Measurements from ENCODE around the gene TLCD3A. TPM values are rescaled to one million over a fixed set of nuclear protein-coding genes. Genes with fewer than 3 reads are reported as not detected.

The TLCD3A gene
- total and polyA plus RNA-seq, 2 of the 4 experiments (the other 2 are of a cell fraction) = 15.2 to 35.0 TPM

- no peak overlapping the region for H2AK9ac ChIP-seq (replicated peaks; ENCODE audit: low read depth, low read length, poor library complexity)
- TF ChIP-seq SMC3 (IDR thresholded peaks at IDR 0.05; ENCODE audit: low read depth, low read length) = no peak
- no peak for TF ChIP-seq FOS (IDR thresholded peaks at IDR 0.05; ENCODE audit: low read depth, low read length)
- TF ChIP-seq RFX5 (IDR thresholded peaks at IDR 0.05; ENCODE audit: low read depth, low read length) = no peak
- no peak for TF ChIP-seq RAD21 (IDR thresholded peaks at IDR 0.05; ENCODE audit: low read length)
- TF ChIP-seq CHD1 (IDR thresholded peaks at IDR 0.05; ENCODE audit: low read depth, low read length) = no peak
- no peak for TF ChIP-seq MAFK (IDR thresholded peaks at IDR 0.05; ENCODE audit: low read depth, low read length)
- TF ChIP-seq, protein P1, sequence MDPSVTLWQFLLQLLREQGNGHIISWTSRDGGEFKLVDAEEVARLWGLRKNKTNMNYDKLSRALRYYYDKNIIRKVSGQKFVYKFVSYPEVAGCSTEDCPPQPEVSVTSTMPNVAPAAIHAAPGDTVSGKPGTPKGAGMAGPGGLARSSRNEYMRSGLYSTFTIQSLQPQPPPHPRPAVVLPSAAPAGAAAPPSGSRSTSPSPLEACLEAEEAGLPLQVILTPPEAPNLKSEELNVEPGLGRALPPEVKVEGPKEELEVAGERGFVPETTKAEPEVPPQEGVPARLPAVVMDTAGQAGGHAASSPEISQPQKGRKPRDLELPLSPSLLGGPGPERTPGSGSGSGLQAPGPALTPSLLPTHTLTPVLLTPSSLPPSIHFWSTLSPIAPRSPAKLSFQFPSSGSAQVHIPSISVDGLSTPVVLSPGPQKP (IDR thresholded peaks at IDR 0.05; ENCODE audit: borderline replicate concordance, low read depth, low read length) = no peak
- TF ChIP-seq RCOR1 (IDR thresholded peaks at IDR 0.05; ENCODE audit: insufficient replicate concordance, low read length) = no peak
- no peak for TF ChIP-seq BHLHE40 (IDR thresholded peaks at IDR 0.05; ENCODE audit: low read depth, low read length)
- no peak for TF ChIP-seq POLR2A (IDR thresholded peaks at IDR 0.05; ENCODE audit: low read depth, low read length)
- no peak for TF ChIP-seq NFE2L2 (IDR thresholded peaks at IDR 0.05; ENCODE audit: low read depth, low read length)
- no peak for TF ChIP-seq MXI1 (IDR thresholded peaks at IDR 0.05; ENCODE audit: borderline replicate concordance, low read depth, low read length)
- TF ChIP-seq, protein P2, sequence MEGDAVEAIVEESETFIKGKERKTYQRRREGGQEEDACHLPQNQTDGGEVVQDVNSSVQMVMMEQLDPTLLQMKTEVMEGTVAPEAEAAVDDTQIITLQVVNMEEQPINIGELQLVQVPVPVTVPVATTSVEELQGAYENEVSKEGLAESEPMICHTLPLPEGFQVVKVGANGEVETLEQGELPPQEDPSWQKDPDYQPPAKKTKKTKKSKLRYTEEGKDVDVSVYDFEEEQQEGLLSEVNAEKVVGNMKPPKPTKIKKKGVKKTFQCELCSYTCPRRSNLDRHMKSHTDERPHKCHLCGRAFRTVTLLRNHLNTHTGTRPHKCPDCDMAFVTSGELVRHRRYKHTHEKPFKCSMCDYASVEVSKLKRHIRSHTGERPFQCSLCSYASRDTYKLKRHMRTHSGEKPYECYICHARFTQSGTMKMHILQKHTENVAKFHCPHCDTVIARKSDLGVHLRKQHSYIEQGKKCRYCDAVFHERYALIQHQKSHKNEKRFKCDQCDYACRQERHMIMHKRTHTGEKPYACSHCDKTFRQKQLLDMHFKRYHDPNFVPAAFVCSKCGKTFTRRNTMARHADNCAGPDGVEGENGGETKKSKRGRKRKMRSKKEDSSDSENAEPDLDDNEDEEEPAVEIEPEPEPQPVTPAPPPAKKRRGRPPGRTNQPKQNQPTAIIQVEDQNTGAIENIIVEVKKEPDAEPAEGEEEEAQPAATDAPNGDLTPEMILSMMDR (conservative IDR thresholded peaks at IDR 0.05; ENCODE audit: low read depth, low read length) = no peak
- TF ChIP-seq, protein P3, sequence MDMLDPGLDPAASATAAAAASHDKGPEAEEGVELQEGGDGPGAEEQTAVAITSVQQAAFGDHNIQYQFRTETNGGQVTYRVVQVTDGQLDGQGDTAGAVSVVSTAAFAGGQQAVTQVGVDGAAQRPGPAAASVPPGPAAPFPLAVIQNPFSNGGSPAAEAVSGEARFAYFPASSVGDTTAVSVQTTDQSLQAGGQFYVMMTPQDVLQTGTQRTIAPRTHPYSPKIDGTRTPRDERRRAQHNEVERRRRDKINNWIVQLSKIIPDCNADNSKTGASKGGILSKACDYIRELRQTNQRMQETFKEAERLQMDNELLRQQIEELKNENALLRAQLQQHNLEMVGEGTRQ (IDR thresholded peaks at IDR 0.05; ENCODE audit: low read depth, low read length) = no peak
- TF ChIP-seq MAZ (IDR thresholded peaks at IDR 0.05; ENCODE audit: borderline replicate concordance, low read depth, low read length) = no peak
- TF ChIP-seq CEBPB (IDR thresholded peaks at IDR 0.05; ENCODE audit: low read depth, low read length) = no peak
- intact Hi-C loops (cut with micrococcal nuclease) (no loop called here), dilution Hi-C loops (cut with HindIII; ENCODE audit: low sequenced_read_pairs, unreplicated experiment) (no loop called here), in situ Hi-C loops (cut with MboI; ENCODE audit: low sequenced_read_pairs) (no loop called here)
- no peak overlapping the region for H3K23ac ChIP-seq (ENCODE audit: low read depth, low read length)
- WGBS, 2 experiments (ENCODE audit: extremely low coverage in 2 of 2, insufficient read length in 1 of 2) = 100% methylated on average over 1 of the region's 5 CpGs; no CpG with 5 or more reads in 1 of the 2 experiments
- H3K27me3 ChIP-seq (ENCODE audit: control insufficient read depth, insufficient read depth, low read length) = no peaks in the 10 kb centered on the region
- H2AFZ ChIP-seq (replicated peaks; ENCODE audit: low read length, poor library complexity) = no peak overlapping the region
- no peaks in the 10 kb centered on the region for H3K9me3 ChIP-seq (ENCODE audit: control insufficient read depth, insufficient read depth, low read length)
- H2BK5ac ChIP-seq (ENCODE audit: low read depth, low read length, poor library complexity, severe bottlenecking) = no peak overlapping the region
- no peak overlapping the region for H4K8ac ChIP-seq (ENCODE audit: low read depth in 2 of 2, low read length in 2 of 2)
- BruUV-seq (replicated peaks) = no TSS peak
- H3K36me3 ChIP-seq (ENCODE audit: control insufficient read depth, insufficient read depth, low read length) = peaks cover 42% of the 10 kb centered on the region
- no peak for DNase-seq
- H4K20me1 ChIP-seq (ENCODE audit: insufficient read depth, low read length) = no peaks in the 10 kb centered on the region
- POLR2A ChIA-PET (ENCODE audit: unreplicated experiment) = no interaction called here
- H2BK120ac ChIP-seq (ENCODE audit: low read depth, low read length) = no peak overlapping the region
- peaks cover 0 to 3% of the 10 kb centered on the region in 2 experiments; a peak in 1 of 4 replicates for H3K79me1 ChIP-seq (ENCODE audit: low read depth in 1 of 2, low read length in 2 of 2)
- no peak overlapping the region for H3K4ac ChIP-seq (ENCODE audit: low read depth, low read length)
- H3K9me1 ChIP-seq (ENCODE audit: insufficient read depth, low read length) = no peaks in the 10 kb centered on the region
- no peak overlapping the region for H4K91ac ChIP-seq (ENCODE audit: insufficient read depth, low read depth, low read length)
- no peak overlapping the region for H4K5ac ChIP-seq (ENCODE audit: low read depth, low read length)
- H3K9ac ChIP-seq (ENCODE audit: low read depth, low read length) = no peak overlapping the region
- H2BK20ac ChIP-seq (ENCODE audit: low read depth, low read length) = no peak overlapping the region
- ATAC-seq (ENCODE audit: low read depth) = no peak
- H3K14ac ChIP-seq (replicated peaks; ENCODE audit: low read depth, low read length) = no peak overlapping the region
- H3K56ac ChIP-seq (ENCODE audit: extremely low read depth, insufficient read depth, low read length) = no peak overlapping the region
- H3K27ac ChIP-seq (ENCODE audit: insufficient read depth, low read length) = no peak overlapping the region
- no peak overlapping the region for H3K4me2 ChIP-seq (ENCODE audit: low read depth, low read length)
- H2BK15ac ChIP-seq (ENCODE audit: low read depth, low read length) = no peak overlapping the region
- H2AK5ac ChIP-seq (ENCODE audit: low read depth, low read length) = no peak overlapping the region
- H3K18ac ChIP-seq (ENCODE audit: low read depth, low read length) = no peak overlapping the region
- H3K4me3 ChIP-seq (ENCODE audit: insufficient read depth, low read depth, low read length) = no peak overlapping the region
- H3K4me1 ChIP-seq (ENCODE audit: control insufficient read depth, insufficient read depth, low read length) = no peaks in the 10 kb centered on the region
- CTCF ChIA-PET = no interaction called here
Observed at GRCh38 chr17:759964-760363, 27.6 kb downstream of the TLCD3A start.
